Ishikawa (cell line): ENCODE measurements around the gene ADAM11.

Source experiments
- CEBPB ChIP-seq: IDR thresholded peaks from 2 replicates; pipeline ENCODE4 v1.6.1; 2012
- CREB1 ChIP-seq: IDR thresholded peaks from 2 replicates; pipeline ENCODE4 v1.6.1; 2012; ENCODE audit warnings: low read depth
- EGR1 ChIP-seq: IDR thresholded peaks from 2 replicates; pipeline ENCODE4 v1.6.1; 2012
- EP300 ChIP-seq: IDR thresholded peaks from 2 replicates; pipeline ENCODE4 v1.6.1; 2012; ENCODE audit warnings: borderline replicate concordance
- FOXM1 ChIP-seq: IDR thresholded peaks from 2 replicates; pipeline ENCODE4 v1.6.1; 2012; ENCODE audit warnings: low read depth, borderline replicate concordance
- NFIC ChIP-seq: IDR thresholded peaks from 2 replicates; pipeline ENCODE4 v1.6.1; 2012
- RAD21 ChIP-seq: IDR thresholded peaks from 2 replicates; pipeline ENCODE4 v1.6.1; 2012; ENCODE audit warnings: low read depth
- TAF1 ChIP-seq: IDR thresholded peaks from 2 replicates; pipeline ENCODE4 v1.6.1; 2012; ENCODE audit warnings: low read depth, mild to moderate bottlenecking
- TCF12 ChIP-seq: IDR thresholded peaks from 2 replicates; pipeline ENCODE4 v1.6.1; 2012; ENCODE audit warnings: low read depth
- TEAD4 ChIP-seq: IDR thresholded peaks from 2 replicates; pipeline ENCODE4 v1.6.1; 2012
- YY1 ChIP-seq: IDR thresholded peaks from 2 replicates; pipeline ENCODE4 v1.6.1; 2012; ENCODE audit warnings: low read depth
- ZBTB7A ChIP-seq: IDR thresholded peaks from 2 replicates; pipeline ENCODE4 v1.6.1; 2012; ENCODE audit warnings: low read depth
- TF ChIP-seq, protein P1 (sequence below): IDR thresholded peaks from 2 replicates; pipeline ENCODE4 v1.6.1; 2012
- TF ChIP-seq, protein P2 (sequence below): IDR thresholded peaks from 2 replicates; pipeline ENCODE4 v1.6.1; 2012
- TF ChIP-seq, protein P3 (sequence below): IDR thresholded peaks from 2 replicates; pipeline ENCODE4 v1.6.1; 2012; ENCODE audit warnings: low read depth, mild to moderate bottlenecking

The ADAM11 gene

DNA sequence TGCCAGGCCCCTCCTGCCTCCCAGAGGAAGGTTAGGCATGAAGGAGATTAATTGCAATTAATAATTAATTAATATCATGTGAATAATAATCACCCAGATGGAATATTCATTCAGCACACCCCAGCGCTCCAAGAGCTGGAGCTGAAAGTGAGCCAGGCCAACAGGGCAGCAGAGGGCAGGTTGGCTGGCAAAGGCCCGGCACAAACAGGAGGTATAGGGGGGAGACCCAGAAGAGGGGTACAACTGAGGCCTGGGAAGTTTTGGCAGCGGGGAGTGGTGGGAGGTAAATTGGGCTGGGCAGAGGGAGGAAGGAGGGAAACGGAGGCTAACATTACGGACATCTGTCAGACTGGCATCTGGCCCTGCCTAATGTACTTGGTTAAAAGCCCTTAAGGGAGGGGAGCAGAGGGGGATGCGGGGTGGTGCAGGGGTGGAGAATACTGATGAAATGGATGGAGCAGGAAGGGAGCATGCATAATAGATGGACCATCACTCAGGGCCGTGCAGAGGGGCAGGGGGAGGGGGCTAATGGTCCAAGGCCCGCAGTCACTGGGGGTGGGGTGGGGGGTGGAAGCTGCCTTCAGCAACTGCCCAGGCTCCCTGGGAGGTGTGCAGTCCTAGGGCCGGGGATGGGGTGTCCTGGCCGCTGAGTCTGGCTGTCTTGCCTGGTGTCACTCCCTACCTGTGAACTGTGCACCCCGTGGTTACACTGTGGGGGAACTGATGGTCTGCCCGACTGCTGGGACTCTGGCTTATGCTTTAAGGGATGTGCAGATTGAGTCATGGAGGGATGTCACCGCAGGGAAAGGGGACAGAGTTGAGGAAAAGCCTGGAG lies 1.9 kb downstream of the ADAM11 start:
- TF ChIP-seq ZBTB7A = no peak
- TF ChIP-seq, protein P1, sequence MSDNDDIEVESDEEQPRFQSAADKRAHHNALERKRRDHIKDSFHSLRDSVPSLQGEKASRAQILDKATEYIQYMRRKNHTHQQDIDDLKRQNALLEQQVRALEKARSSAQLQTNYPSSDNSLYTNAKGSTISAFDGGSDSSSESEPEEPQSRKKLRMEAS = no peak
- TF ChIP-seq, protein P2, sequence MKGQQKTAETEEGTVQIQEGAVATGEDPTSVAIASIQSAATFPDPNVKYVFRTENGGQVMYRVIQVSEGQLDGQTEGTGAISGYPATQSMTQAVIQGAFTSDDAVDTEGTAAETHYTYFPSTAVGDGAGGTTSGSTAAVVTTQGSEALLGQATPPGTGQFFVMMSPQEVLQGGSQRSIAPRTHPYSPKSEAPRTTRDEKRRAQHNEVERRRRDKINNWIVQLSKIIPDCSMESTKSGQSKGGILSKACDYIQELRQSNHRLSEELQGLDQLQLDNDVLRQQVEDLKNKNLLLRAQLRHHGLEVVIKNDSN = no peak
- TF ChIP-seq CEBPB = no peak
- no peak for TF ChIP-seq EGR1
- no peak for TF ChIP-seq RAD21
- no peak for TF ChIP-seq EP300
- TF ChIP-seq TAF1 = no peak
- TF ChIP-seq, protein P3, sequence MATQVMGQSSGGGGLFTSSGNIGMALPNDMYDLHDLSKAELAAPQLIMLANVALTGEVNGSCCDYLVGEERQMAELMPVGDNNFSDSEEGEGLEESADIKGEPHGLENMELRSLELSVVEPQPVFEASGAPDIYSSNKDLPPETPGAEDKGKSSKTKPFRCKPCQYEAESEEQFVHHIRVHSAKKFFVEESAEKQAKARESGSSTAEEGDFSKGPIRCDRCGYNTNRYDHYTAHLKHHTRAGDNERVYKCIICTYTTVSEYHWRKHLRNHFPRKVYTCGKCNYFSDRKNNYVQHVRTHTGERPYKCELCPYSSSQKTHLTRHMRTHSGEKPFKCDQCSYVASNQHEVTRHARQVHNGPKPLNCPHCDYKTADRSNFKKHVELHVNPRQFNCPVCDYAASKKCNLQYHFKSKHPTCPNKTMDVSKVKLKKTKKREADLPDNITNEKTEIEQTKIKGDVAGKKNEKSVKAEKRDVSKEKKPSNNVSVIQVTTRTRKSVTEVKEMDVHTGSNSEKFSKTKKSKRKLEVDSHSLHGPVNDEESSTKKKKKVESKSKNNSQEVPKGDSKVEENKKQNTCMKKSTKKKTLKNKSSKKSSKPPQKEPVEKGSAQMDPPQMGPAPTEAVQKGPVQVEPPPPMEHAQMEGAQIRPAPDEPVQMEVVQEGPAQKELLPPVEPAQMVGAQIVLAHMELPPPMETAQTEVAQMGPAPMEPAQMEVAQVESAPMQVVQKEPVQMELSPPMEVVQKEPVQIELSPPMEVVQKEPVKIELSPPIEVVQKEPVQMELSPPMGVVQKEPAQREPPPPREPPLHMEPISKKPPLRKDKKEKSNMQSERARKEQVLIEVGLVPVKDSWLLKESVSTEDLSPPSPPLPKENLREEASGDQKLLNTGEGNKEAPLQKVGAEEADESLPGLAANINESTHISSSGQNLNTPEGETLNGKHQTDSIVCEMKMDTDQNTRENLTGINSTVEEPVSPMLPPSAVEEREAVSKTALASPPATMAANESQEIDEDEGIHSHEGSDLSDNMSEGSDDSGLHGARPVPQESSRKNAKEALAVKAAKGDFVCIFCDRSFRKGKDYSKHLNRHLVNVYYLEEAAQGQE = no peak
- no peak for TF ChIP-seq TCF12
- no peak for TF ChIP-seq TEAD4
- no peak for TF ChIP-seq CREB1
- TF ChIP-seq YY1 = no peak

DNA sequence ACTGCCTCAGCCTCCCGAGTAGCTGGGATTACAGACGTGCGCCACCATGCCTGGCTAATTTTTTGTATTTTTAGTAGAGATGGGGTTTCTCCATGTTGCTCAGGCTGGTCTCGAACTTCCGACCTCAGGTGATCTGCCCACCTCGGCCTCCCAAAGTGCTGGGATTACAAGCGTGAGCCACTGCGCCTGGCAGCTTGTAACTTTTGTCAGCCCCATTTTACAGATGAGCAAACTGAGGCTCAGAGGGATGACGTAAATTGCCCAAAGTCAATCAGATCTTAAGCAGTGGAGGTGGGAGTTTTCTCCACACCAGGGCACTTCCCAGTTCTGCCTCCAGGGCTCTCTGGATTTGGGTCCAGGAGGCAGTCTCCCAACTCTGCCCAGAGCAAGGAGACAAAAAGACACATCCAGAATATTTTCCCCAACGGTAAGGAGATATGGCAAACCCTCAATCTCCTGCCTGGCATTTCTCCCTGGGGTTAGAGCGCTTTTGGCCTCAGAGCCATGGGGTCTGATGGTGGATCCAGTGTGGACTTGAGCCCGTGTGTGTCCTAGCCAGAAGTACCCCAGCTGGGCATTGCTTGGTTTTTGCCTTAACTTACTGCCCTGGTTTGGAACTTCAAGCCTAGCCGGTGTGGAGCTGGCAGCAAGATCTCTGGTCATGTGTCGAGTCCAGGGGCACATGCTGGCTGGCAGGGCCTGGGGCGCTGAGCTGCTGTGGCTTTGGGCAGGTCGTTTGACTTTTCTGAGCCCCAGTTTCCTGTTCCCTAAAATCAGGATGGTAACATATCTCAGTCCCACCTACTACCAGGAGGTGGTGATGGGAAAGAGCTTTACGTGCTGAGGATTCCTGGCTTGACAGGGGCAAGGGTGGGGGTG lies 3.4 kb downstream of the ADAM11 start:
- TF ChIP-seq YY1 (no peak), TAF1 (no peak), NFIC (no peak), TCF12 (no peak), CEBPB (no peak), RAD21 (no peak), EP300 (no peak)
- TF ChIP-seq, protein P3 = no peak

DNA sequence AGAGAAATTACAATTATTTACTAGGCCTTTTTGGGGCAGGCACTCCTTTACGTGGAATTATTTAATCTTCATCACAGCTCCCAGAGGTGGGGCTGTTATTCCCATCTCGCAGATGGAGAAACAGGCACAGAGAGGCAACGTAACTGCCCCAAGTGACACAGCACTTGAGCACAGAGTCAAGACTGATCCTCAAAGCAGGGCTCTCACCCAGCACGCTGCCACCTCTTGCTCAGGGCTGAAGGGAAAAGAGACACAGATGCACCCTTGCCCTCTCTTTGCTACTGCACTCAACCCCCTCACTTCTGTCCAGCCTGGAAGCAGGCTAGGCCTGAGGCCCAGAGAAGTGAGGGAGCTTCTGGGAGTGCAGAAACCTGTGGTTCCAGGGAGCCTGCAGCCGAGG lies 4.4 kb downstream of the ADAM11 start:
- TF ChIP-seq EP300 = no peak
- no peak for TF ChIP-seq NFIC
- TF ChIP-seq, protein P3 = no peak
- TF ChIP-seq, protein P1 = no peak
- no peak for TF ChIP-seq TAF1

DNA sequence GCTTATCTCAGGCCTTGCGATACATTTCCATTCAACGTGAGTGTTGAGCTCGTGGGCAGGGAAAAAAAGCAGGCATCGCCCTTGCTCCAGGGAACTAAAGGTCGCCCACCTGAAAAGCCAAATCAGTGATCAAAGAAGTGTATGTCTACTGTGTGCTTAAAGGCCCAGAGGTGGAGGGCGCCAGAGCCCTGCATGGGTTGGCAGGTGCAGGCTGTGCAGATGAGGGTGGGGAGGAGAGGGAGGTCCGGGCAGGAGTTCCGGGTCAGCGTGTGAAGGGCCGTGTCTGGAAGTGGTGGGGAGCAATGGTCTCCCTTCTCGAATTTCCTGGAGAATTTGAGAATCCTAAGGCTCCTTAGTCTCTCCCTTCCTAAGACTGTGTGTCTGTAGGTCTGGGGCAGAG lies 7.2 kb downstream of the ADAM11 start:
- TF ChIP-seq, protein P2 = no peak
- TF ChIP-seq CREB1 (no peak), NFIC (no peak), CEBPB (no peak), TEAD4 (no peak), RAD21 (no peak), FOXM1 (no peak), EGR1 (no peak), TAF1 (no peak), TCF12 (no peak), ZBTB7A (no peak), EP300 (no peak), YY1 (no peak)
- TF ChIP-seq, protein P1 = no peak
- TF ChIP-seq, protein P3 = no peak
